ENCODE data around the gene EIF6.

Gene EIF6

GRCh38 chr20:35287509-35288324, 3.1 kb upstream of the EIF6 start:
- Histone ChIP-seq H3K4me1 (ENCODE audit: control insufficient read depth in 5 of 5, insufficient read depth in 5 of 5, low read length in 5 of 5) (peaks cover 0 to 19% (median 18%) of the 10 kb centered on the region in 5 donors), H3K27me3 (ENCODE audit: control insufficient read depth in 5 of 5, insufficient read depth in 4 of 5, low read length in 5 of 5) (peaks cover 0 to 20% (median 3%) of the 10 kb centered on the region in 5 donors), H3K4me3 (ENCODE audit: low read depth in 1 of 5, low read length in 5 of 5) (no peak overlapping the region), H3K36me3 (ENCODE audit: control insufficient read depth in 5 of 5, insufficient read depth in 5 of 5, low read length in 5 of 5) (peaks cover 0 to 2% (median 0%) of the 10 kb centered on the region in 5 donors), H3K9ac (ENCODE audit: low read length in 5 of 5) (no peak overlapping the region), H3K9me3 (ENCODE audit: control insufficient read depth in 5 of 5, low read length in 5 of 5) (no peaks in the 10 kb centered on the region), H3K27ac (ENCODE audit: low read depth, low read length) (no peak overlapping the region)

- no peak overlapping the region for H3K9ac ChIP-seq (ENCODE audit: low read length in 5 of 5)
- no peak overlapping the region for H3K4me3 ChIP-seq (ENCODE audit: low read depth in 1 of 5, low read length in 5 of 5)
- no peaks in the 10 kb centered on the region for H3K9me3 ChIP-seq (ENCODE audit: control insufficient read depth in 5 of 5, low read length in 5 of 5)
Observed at GRCh38 chr20:35286899-35287508, 2.4 kb upstream of the EIF6 start.

DNA sequence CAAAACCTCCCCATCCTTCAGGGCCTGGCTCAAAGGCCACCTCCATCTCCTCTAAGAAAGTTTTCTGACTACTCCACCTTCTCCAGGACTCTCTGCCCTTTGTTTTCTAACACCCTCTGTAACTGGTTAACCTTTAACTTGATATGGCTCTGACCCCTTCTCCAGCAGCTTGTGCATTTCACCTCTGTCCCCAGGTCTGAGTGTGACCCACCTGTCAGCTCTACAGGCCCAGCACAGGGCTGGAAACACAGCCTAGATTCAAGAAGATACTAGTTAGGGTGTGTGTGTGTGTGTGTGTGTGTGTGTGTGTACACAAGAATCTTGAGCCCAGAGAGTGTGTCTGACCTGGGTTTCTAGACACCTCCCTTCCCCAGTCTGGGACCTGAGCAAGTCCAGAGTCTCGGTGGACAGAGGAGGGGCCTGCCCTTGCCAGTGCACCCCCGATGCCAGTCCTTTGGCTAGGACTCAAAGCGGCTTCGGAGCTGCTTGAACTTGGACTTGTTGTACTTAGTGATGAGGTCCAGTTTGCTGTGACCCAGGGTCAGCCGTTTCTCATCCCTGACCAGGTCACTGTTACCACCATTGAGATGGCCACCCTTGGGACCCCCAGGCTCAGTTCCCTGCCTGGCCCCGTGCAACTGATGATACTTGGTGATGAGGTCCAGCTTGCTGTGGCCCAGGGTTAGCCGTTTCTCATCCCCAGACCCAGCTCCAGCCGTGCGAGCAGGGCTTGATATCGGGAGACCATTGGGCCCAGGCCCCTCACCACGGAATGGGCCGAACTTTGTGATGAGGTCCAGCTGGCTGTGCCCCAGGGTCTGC, 1.7 kb upstream of the EIF6 start:
- Histone ChIP-seq H3K9me3 (ENCODE audit: control insufficient read depth in 5 of 5, low read length in 5 of 5) (no peaks in the 10 kb centered on the region), H3K9ac (ENCODE audit: low read length in 5 of 5) (no peak overlapping the region), H3K36me3 (ENCODE audit: control insufficient read depth in 5 of 5, insufficient read depth in 5 of 5, low read length in 5 of 5) (peaks cover 0 to 4% (median 0%) of the 10 kb centered on the region in 5 donors), H3K4me3 (ENCODE audit: low read depth in 1 of 5, low read length in 5 of 5) (no peak overlapping the region), H3K27me3 (ENCODE audit: control insufficient read depth in 5 of 5, insufficient read depth in 4 of 5, low read length in 5 of 5) (peaks cover 0 to 9% (median 0%) of the 10 kb centered on the region in 5 donors), H3K27ac (ENCODE audit: low read depth, low read length) (no peak overlapping the region), H3K4me1 (ENCODE audit: control insufficient read depth in 5 of 5, insufficient read depth in 5 of 5, low read length in 5 of 5) (peaks cover 0 to 19% (median 18%) of the 10 kb centered on the region in 5 donors)

More at GRCh38 chr20:35286899-35287508, 2.4 kb upstream of the EIF6 start:
- H3K27me3 ChIP-seq (ENCODE audit: control insufficient read depth in 5 of 5, insufficient read depth in 4 of 5, low read length in 5 of 5): peaks cover 0 to 14% (median 0%) of the 10 kb centered on the region in 5 donors
- no peak overlapping the region for H3K27ac ChIP-seq (ENCODE audit: low read depth, low read length)
- peaks cover 0 to 19% (median 18%) of the 10 kb centered on the region in 5 donors for H3K4me1 ChIP-seq (ENCODE audit: control insufficient read depth in 5 of 5, insufficient read depth in 5 of 5, low read length in 5 of 5)
- peaks cover 0 to 2% (median 0%) of the 10 kb centered on the region in 5 donors for H3K36me3 ChIP-seq (ENCODE audit: control insufficient read depth in 5 of 5, insufficient read depth in 5 of 5, low read length in 5 of 5)

- Histone ChIP-seq H3K9me3 (ENCODE audit: control insufficient read depth in 5 of 5, low read length in 5 of 5) (no peaks in the 10 kb centered on the region), H3K4me1 (ENCODE audit: control insufficient read depth in 5 of 5, insufficient read depth in 5 of 5, low read length in 5 of 5) (peaks cover 0 to 19% (median 18%) of the 10 kb centered on the region in 5 donors), H3K9ac (ENCODE audit: low read length in 5 of 5) (no peak overlapping the region), H3K27me3 (ENCODE audit: control insufficient read depth in 5 of 5, insufficient read depth in 4 of 5, low read length in 5 of 5) (peaks cover 0 to 9% (median 0%) of the 10 kb centered on the region in 5 donors), H3K36me3 (ENCODE audit: control insufficient read depth in 5 of 5, insufficient read depth in 5 of 5, low read length in 5 of 5) (peaks cover 0 to 6% (median 1%) of the 10 kb centered on the region in 5 donors), H3K27ac (ENCODE audit: low read depth, low read length) (no peak overlapping the region), H3K4me3 (ENCODE audit: low read depth in 1 of 5, low read length in 5 of 5) (no peak overlapping the region)
Observed at GRCh38 chr20:35285806-35286076, 1.2 kb upstream of the EIF6 start.

DNA sequence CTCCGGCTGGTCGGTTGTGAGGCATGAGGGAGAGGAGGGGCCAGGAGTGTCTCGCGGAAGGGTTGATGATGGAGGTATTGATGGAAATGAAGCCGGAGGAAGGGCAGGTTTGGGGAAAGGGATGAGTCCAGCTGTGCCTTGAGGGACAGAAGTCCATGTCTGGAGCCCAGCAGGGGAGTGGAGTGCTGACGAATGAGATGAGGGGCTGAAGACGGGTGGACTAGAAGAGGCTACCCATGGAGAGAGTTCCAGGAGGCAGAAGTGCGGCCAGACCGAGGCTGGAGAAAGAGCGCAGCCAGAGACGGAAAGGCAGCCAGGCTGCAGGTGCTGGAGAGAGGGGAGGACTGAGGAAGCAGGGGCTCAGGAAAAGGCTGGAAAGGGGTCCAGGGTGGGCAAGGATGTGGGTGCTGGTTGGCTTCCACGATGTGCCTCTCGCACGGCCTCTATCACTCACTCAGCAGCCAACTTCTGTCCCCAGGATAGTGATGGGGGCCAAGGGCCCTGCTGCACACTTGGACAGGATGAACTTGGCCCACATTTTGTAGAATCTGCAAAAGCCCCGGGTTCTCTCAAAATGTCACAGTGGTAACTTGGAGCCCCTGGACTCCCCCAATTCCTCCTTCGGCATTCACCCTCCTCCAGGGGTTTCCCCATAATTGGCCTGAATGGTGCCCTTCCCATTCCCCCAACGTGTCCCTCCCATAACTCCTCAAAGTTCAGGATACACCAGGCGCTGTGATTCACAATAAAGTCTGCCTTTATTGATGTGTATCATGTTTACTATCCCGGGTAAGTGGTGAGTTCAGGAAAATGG, 627 bp upstream of the EIF6 start:
- Histone ChIP-seq H3K4me1 (ENCODE audit: control insufficient read depth in 5 of 5, insufficient read depth in 5 of 5, low read length in 5 of 5) (peaks cover 0 to 19% (median 18%) of the 10 kb centered on the region in 5 donors), H3K4me3 (ENCODE audit: low read depth in 1 of 5, low read length in 5 of 5) (peak overlapping the region; percentile 84 to 94 (median 90)), H3K27ac (ENCODE audit: low read depth, low read length) (peak overlapping the region; percentile 62), H3K27me3 (ENCODE audit: control insufficient read depth in 5 of 5, insufficient read depth in 4 of 5, low read length in 5 of 5) (peaks cover 0 to 9% (median 0%) of the 10 kb centered on the region in 5 donors), H3K36me3 (ENCODE audit: control insufficient read depth in 5 of 5, insufficient read depth in 5 of 5, low read length in 5 of 5) (peaks cover 0 to 11% (median 6%) of the 10 kb centered on the region in 5 donors), H3K9ac (ENCODE audit: low read length in 5 of 5) (peak overlapping the region in 4 of 5 donors; percentile 91 to 97 (median 94)), H3K9me3 (ENCODE audit: control insufficient read depth in 5 of 5, low read length in 5 of 5) (no peaks in the 10 kb centered on the region)

DNA sequence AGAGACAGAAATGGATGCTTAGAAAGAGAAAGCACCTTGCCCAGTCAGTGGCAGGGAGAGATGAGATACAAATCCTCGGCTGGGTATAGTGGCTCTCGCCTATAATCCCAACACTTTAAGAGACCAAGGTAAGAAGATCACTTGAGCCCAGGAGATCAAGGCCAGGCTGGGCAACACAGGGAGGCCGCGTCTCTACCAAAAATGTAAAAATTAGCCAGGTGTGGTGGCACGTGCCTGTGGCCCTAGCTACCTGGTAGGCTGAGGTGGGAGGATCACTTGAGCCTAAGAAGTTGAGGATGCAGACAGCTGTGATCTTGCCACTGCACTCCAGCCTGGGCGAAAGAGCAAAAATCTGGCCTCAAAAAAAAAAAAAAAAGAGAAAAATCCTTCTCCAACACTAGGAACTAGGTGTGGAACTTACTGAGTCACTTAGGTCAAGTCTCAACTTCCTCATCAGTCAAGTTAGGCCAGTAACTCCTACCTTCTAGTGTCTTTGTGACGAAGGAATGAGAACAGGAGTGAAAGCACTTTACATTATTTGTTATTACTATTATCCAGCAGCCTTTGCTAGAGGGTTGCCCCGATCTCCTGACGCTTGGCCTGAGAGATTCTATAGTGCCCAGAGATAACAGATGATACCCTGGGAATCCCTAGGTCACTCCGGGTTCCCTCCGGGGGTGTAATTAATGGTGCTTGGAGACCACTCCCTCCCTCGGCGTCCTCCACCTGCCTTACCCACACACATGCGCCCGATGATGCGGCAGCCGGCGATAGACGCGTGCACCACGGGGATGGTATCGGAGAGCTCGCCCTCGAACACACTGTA, 918 bp downstream of the EIF6 start:
- peak overlapping the region; percentile 62 for H3K27ac ChIP-seq (ENCODE audit: low read depth, low read length)
- peaks cover 0 to 20% (median 18%) of the 10 kb centered on the region in 5 donors for H3K4me1 ChIP-seq (ENCODE audit: control insufficient read depth in 5 of 5, insufficient read depth in 5 of 5, low read length in 5 of 5)
- peaks cover 0 to 9% (median 0%) of the 10 kb centered on the region in 5 donors for H3K27me3 ChIP-seq (ENCODE audit: control insufficient read depth in 5 of 5, insufficient read depth in 4 of 5, low read length in 5 of 5)
- peak overlapping the region; percentile 67 to 93 (median 87) for H3K4me3 ChIP-seq (ENCODE audit: low read depth in 1 of 5, low read length in 5 of 5)
- H3K36me3 ChIP-seq (ENCODE audit: control insufficient read depth in 5 of 5, insufficient read depth in 5 of 5, low read length in 5 of 5): peaks cover 0 to 27% (median 22%) of the 10 kb centered on the region in 5 donors
- H3K9me3 ChIP-seq (ENCODE audit: control insufficient read depth in 5 of 5, low read length in 5 of 5): no peaks in the 10 kb centered on the region
- peak overlapping the region; percentile 89 to 97 (median 93) for H3K9ac ChIP-seq (ENCODE audit: low read length in 5 of 5)

DNA sequence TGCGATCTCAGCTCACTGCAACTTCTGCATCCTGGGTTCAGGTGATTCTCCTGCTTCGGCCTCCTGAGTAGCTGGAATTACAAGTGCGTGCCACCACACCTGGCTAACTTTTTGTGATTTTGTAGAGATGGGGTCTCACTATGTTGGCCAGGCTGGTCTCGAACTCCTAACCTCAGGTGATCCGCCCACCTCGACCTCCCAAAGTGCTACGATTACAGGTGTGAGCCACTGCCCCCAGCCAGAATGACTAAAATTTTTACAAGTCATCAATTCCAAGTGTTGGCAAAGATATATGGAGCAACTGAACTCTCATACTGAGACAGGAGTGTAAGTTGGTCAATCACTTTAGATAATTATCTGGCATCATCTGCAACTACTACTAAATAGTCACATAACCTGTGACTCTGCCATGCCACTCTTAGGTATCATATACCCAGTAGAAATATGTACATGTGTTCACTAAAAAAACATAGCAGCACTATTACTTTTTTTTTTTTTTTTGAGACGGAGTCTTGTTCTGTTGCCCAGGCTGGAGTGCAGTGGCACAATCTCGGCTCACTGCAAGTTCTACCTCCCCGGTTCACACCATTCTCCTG, 3.0 kb downstream of the EIF6 start:
- Histone ChIP-seq H3K9me3 (ENCODE audit: control insufficient read depth in 5 of 5, low read length in 5 of 5) (no peaks in the 10 kb centered on the region), H3K27me3 (ENCODE audit: control insufficient read depth in 5 of 5, insufficient read depth in 4 of 5, low read length in 5 of 5) (no peaks in the 10 kb centered on the region), H3K4me1 (ENCODE audit: control insufficient read depth in 5 of 5, insufficient read depth in 5 of 5, low read length in 5 of 5) (peaks cover 2 to 33% (median 30%) of the 10 kb centered on the region in 5 donors), H3K4me3 (ENCODE audit: low read depth in 1 of 5, low read length in 5 of 5) (no peak overlapping the region), H3K36me3 (ENCODE audit: control insufficient read depth in 5 of 5, insufficient read depth in 5 of 5, low read length in 5 of 5) (peaks cover 0 to 28% (median 24%) of the 10 kb centered on the region in 5 donors), H3K9ac (ENCODE audit: low read length in 5 of 5) (no peak overlapping the region), H3K27ac (ENCODE audit: low read depth, low read length) (no peak overlapping the region)

DNA sequence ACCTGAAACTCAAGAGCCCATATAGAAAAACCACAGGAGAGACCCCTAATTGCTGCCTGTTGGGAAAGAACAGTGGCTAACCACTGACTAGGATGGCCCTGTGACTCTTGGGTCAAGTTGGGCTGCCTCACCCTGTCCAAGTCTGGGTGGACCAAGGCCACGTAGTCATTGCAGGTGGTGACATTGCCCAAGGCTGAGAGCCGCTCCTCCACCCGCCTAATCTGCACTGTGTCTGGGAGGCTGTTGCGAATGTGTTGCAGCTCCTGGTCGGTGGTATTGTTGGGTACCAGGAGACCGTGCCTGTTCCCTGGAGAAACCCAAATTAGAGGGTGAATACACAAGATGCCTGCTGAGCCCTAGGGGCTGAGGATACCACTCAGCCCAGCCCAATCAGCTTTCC, 4.0 kb downstream of the EIF6 start:
- no peaks in the 10 kb centered on the region for H3K9me3 ChIP-seq (ENCODE audit: control insufficient read depth in 5 of 5, low read length in 5 of 5)
- peaks cover 0 to 36% (median 31%) of the 10 kb centered on the region in 5 donors for H3K36me3 ChIP-seq (ENCODE audit: control insufficient read depth in 5 of 5, insufficient read depth in 5 of 5, low read length in 5 of 5)
- no peak overlapping the region for H3K9ac ChIP-seq (ENCODE audit: low read length in 5 of 5)
- H3K4me1 ChIP-seq (ENCODE audit: control insufficient read depth in 5 of 5, insufficient read depth in 5 of 5, low read length in 5 of 5): peaks cover 2 to 44% (median 36%) of the 10 kb centered on the region in 5 donors
- no peak overlapping the region for H3K4me3 ChIP-seq (ENCODE audit: low read depth in 1 of 5, low read length in 5 of 5)
- H3K27me3 ChIP-seq (ENCODE audit: control insufficient read depth in 5 of 5, insufficient read depth in 4 of 5, low read length in 5 of 5): no peaks in the 10 kb centered on the region
- no peak overlapping the region for H3K27ac ChIP-seq (ENCODE audit: low read depth, low read length)

Data from subcutaneous abdominal adipose tissue (tissue), 5 donors.